A549 (cell line): Measurements from ENCODE around the gene HOXB1. TPM values are rescaled to one million over a fixed set of nuclear protein-coding genes. Genes with fewer than 3 reads are reported as not detected.

Source experiments
- ATAC-seq, 2 experiments: fragments of 200-7000 bp in 1 of 2; fragments of >200 bp in 1 of 2; cut with Nextera tagmentation in 1 of 2; cut with Tn5 transposase in 1 of 2; 3 replicates each; pipeline versions ENCODE4 v1.8.0 to v1.9.1; 2018 to 2020; ENCODE audit warnings: mild to moderate bottlenecking in 1 of 2, moderate library complexity in 1 of 2
- CTCF ChIA-PET: fragments of 300-600 bp; sonication (Branson Sonifier 250); formaldehyde crosslinking; extraction: SDS; loops from one replicate; lab custom pipeline; 2021; ENCODE audit warnings: antibody characterized with exemption, inconsistent platforms; lab: Yijun Ruan, JAX
- POLR2A ChIA-PET: fragments of 350-600 bp; formaldehyde crosslinking; extraction: SDS; loops from one replicate; lab custom pipeline; 2021; ENCODE audit warnings: antibody characterized with exemption, inconsistent platforms; lab: Yijun Ruan, JAX
- DNase-seq, 2 experiments: peaks; one replicate each; pipeline versions ENCODE4 v3.0.0 to v3.0.0-alpha.2; 2011 to 2016; ENCODE audit warnings: low read depth in 1 of 2, low spot score in 1 of 2
- FAIRE-seq: peaks from 2 replicates; lab custom pipeline; 2011; peaks lifted over from hg19 to GRCh38; lab: Jason Lieb, UNC
- H3K27ac ChIP-seq, 2 experiments: fragments of >200 bp; sonication (Bioruptor Twin); formaldehyde crosslinking; 3 replicates each; pipeline ENCODE4 v1.5.1; 2016 to 2017
- H3K4me1 ChIP-seq: fragments of >200 bp; sonication (Bioruptor Twin); formaldehyde crosslinking; 3 replicates; pipeline ENCODE4 v1.6.1; 2016
- H3K4me2 ChIP-seq: fragments of >200 bp; sonication (Bioruptor Twin); formaldehyde crosslinking; 3 replicates; pipeline ENCODE4 v1.6.1; 2016
- H3K4me3 ChIP-seq: fragments of >200 bp; sonication (Bioruptor Twin); formaldehyde crosslinking; 3 replicates; pipeline ENCODE4 v1.5.1; 2016
- H3K9me3 ChIP-seq: fragments of >200 bp; sonication (Bioruptor Twin); formaldehyde crosslinking; 3 replicates; pipeline ENCODE4 v1.6.1; 2016
- ATOH8 ChIP-seq: fragments of 250-450 bp; sonication (Bioruptor Pico); IDR thresholded peaks from 2 replicates; pipeline ENCODE4 v1.5.0; 2020; ENCODE audit warnings: low read depth, mild to moderate bottlenecking, moderate library complexity
- CBX8 ChIP-seq: fragments of 200-600 bp; sonication (generic); IDR thresholded peaks from 2 replicates; pipeline ENCODE4 v1.6.1; 2016
- CEBPB ChIP-seq, 2 experiments: fragments of >200 bp in 1 of 2; sonication (Bioruptor Twin) in 1 of 2; formaldehyde crosslinking in 1 of 2; IDR thresholded peaks; 2 replicates each; pipeline ENCODE4 v1.6.1; 2012 to 2016
- CTCF ChIP-seq: fragments of >200 bp; sonication (Bioruptor Twin); formaldehyde crosslinking; IDR thresholded peaks from 3 replicates; pipeline ENCODE4 v1.5.1; 2016
- FOSB ChIP-seq: fragments of 250-450 bp; sonication (Bioruptor Pico); IDR thresholded peaks from 2 replicates; pipeline ENCODE4 v1.5.0; 2020; ENCODE audit warnings: mild to moderate bottlenecking, moderate library complexity
- FOSL2 ChIP-seq, 2 experiments: fragments of 450-650 bp in 1 of 2; fragments of >200 bp in 1 of 2; sonication (Bioruptor Twin) in 1 of 2; formaldehyde crosslinking; IDR thresholded peaks; 2 replicates each; pipeline versions ENCODE4 v1.5.0 to v1.6.1; 2016 to 2020; ENCODE audit warnings: mild to moderate bottlenecking in 1 of 2, moderate library complexity in 1 of 2
- FOXS1 ChIP-seq: fragments of 250-450 bp; sonication (Bioruptor Pico); IDR thresholded peaks from 2 replicates; pipeline ENCODE4 v1.5.0; 2020; ENCODE audit warnings: mild to moderate bottlenecking, moderate library complexity
- HDAC2 ChIP-seq: fragments of 200-600 bp; sonication (generic); IDR thresholded peaks from 2 replicates; pipeline ENCODE4 v1.6.1; 2016
- HES2 ChIP-seq: fragments of >200 bp; sonication (Bioruptor Twin); formaldehyde crosslinking; IDR thresholded peaks from 2 replicates; pipeline ENCODE4 v1.6.1; 2016
- HOXB5 ChIP-seq: fragments of 250-450 bp; sonication (Bioruptor Pico); IDR thresholded peaks from 2 replicates; pipeline ENCODE4 v1.5.0; 2020; ENCODE audit warnings: mild to moderate bottlenecking, moderate library complexity
- KDM5A ChIP-seq: fragments of 200-600 bp; sonication (generic); IDR thresholded peaks from 2 replicates; pipeline ENCODE4 v1.6.1; 2016; ENCODE audit warnings: antibody characterized with exemption, mild to moderate bottlenecking
- MAFK ChIP-seq: fragments of 450-650 bp; IDR thresholded peaks from 2 replicates; pipeline ENCODE4 v1.6.1; 2014; ENCODE audit not compliant: partially characterized antibody
- MAX ChIP-seq: IDR thresholded peaks from 2 replicates; pipeline ENCODE4 v1.6.1; 2012
- MYC ChIP-seq: IDR thresholded peaks from 2 replicates; pipeline ENCODE4 v1.6.1; 2012; ENCODE audit warnings: mild to moderate bottlenecking, inconsistent platforms, low read length, improper control_type of control experiment, borderline replicate concordance
- NFE2L2 ChIP-seq: fragments of 150-350 bp; conservative IDR thresholded peaks from 2 replicates; pipeline ENCODE4 v1.6.1; 2014; ENCODE audit warnings: low read length
- NPAS2 ChIP-seq: fragments of 250-450 bp; sonication (Bioruptor Pico); IDR thresholded peaks from 2 replicates; pipeline ENCODE4 v1.8.0; 2022; ENCODE audit warnings: mild to moderate bottlenecking, moderate library complexity, borderline replicate concordance
- POLR2A ChIP-seq: IDR thresholded peaks from 2 replicates; pipeline ENCODE4 v1.6.1; 2012; ENCODE audit warnings: mild to moderate bottlenecking, low read length
- RAD21 ChIP-seq, 2 experiments: fragments of >200 bp in 1 of 2; sonication (Bioruptor Twin) in 1 of 2; formaldehyde crosslinking in 1 of 2; IDR thresholded peaks in 1 of 2; conservative IDR thresholded peaks in 1 of 2; 2 replicates in 1 of 2; 3 replicates in 1 of 2; pipeline ENCODE4 v1.6.1; 2012 to 2018; ENCODE audit warnings: inconsistent platforms in 1 of 2
- RFX5 ChIP-seq: fragments of 450-650 bp; IDR thresholded peaks from 2 replicates; pipeline ENCODE4 v1.7.1; 2014; ENCODE audit warnings: antibody characterized with exemption, mild to moderate bottlenecking, moderate library complexity
- RNF2 ChIP-seq: fragments of 200-600 bp; sonication (generic); IDR thresholded peaks from 2 replicates; pipeline ENCODE4 v1.6.1; 2016; ENCODE audit warnings: low read depth, mild to moderate bottlenecking, antibody characterized with exemption, moderate library complexity, borderline replicate concordance
- SMC3 ChIP-seq: fragments of >200 bp; sonication (Bioruptor Twin); formaldehyde crosslinking; IDR thresholded peaks from 3 replicates; pipeline ENCODE4 v1.6.1; 2018; ENCODE audit warnings: inconsistent platforms
- TP53 ChIP-seq: fragments of 250-450 bp; sonication (Bioruptor Pico); IDR thresholded peaks from 2 replicates; pipeline ENCODE4 v1.5.0; 2021; ENCODE audit warnings: mild to moderate bottlenecking, moderate library complexity
- USF2 ChIP-seq: fragments of 450-650 bp; IDR thresholded peaks from 2 replicates; pipeline ENCODE4 v1.6.1; 2014; ENCODE audit warnings: antibody characterized with exemption
- ZC3H11A ChIP-seq: fragments of 450-650 bp; IDR thresholded peaks from 2 replicates; pipeline ENCODE4 v1.6.1; 2014; ENCODE audit warnings: antibody characterized with exemption, mild to moderate bottlenecking
- ZSCAN20 ChIP-seq: fragments of 250-450 bp; sonication (Bioruptor Pico); IDR thresholded peaks from 2 replicates; pipeline ENCODE4 v1.8.0; 2022; ENCODE audit warnings: mild to moderate bottlenecking, moderate library complexity
- WGBS: methylation state at CpG from one replicate; pipeline ENCODE4 v1.1.6; 2017; ENCODE audit errors: missing lambda C conversion rate; 5-methylcytosine and 5-hydroxymethylcytosine counted together
- polyA plus RNA-seq, 4 experiments: library from polyadenylated mRNA; depleted of rRNA in 3 of 4; stranded (reverse); fragments of >200 nt; fragmentation: RNase III in 1 of 4; extraction: RNeasy Plus Mini Kit Qiagen cat#74134 plus additional on column Dnase treatment in 1 of 4; gene quantifications; 2 replicates in 3 of 4; 3 replicates in 1 of 4; pipeline ENCODE4 v1.2.3, GENCODE V29; 2011 to 2017

Gene HOXB1
- polyA plus RNA-seq, 2 of the 4 experiments (the other 2 are of a cell fraction) = not detected

- H3K4me3 ChIP-seq = no peak overlapping the region
- ChIA-PET CTCF (no interaction called here), POLR2A (no interaction called here)
- WGBS = 91% methylated on average over 19 of the region's 19 CpGs
- H3K9me3 ChIP-seq = no peaks in the 10 kb centered on the region
- TF ChIP-seq USF2 = no peak
- no peak for TF ChIP-seq FOSL2 (IDR thresholded peaks at IDR 0.05)
- TF ChIP-seq FOSL2 (CRISPR knock-in tag; IDR thresholded peaks at IDR 0.05) = no peak
- no peak for TF ChIP-seq MAFK
- FAIRE-seq (no peak), ATAC-seq (no peak), DNase-seq (no peak)
- peaks cover 30% of the 10 kb centered on the region for H3K4me1 ChIP-seq
- H3K4me2 ChIP-seq = no peak overlapping the region
- H3K27ac ChIP-seq = no peak overlapping the region
These were observed 20.4 kb upstream of the HOXB1 start for GRCh38 chr17:48551214-48551555.

GRCh38 chr17:48550502-48551213, 19.8 kb upstream of the HOXB1 start:
- CTCF ChIA-PET = no interaction called here
- 94% methylated on average over 69 of the region's 70 CpGs for WGBS
- POLR2A ChIA-PET = no interaction called here
- ATAC-seq (no peak), FAIRE-seq (no peak), DNase-seq (no peak)
- Histone ChIP-seq H3K9me3 (no peaks in the 10 kb centered on the region), H3K4me3 (no peak overlapping the region), H3K27ac (no peak overlapping the region), H3K4me1 (peaks cover 26% of the 10 kb centered on the region), H3K4me2 (no peak overlapping the region)
- TF ChIP-seq MAX (no peak), HDAC2 (no peak), NPAS2 (CRISPR knock-in tag) (no peak), CTCF (0 out of 3 replicates have a peak, but pooled peaks have one; percentile 7), MYC (no peak)

GRCh38 chr17:48549914-48550501, 19.2 kb upstream of the HOXB1 start:
- no peaks in the 10 kb centered on the region for H3K9me3 ChIP-seq
- FAIRE-seq (no peak), ATAC-seq (no peak), DNase-seq (no peak)
- 89% methylated on average over 18 of the region's 18 CpGs for WGBS
- CTCF ChIA-PET = interaction anchor here (1.1 kb wide), 1 partner anchor 57 kb away, joined by 4 read pairs; no protein-coding TSS in a partner anchor
- peaks cover 26% of the 10 kb centered on the region for H3K4me1 ChIP-seq
- H3K27ac ChIP-seq = no peak overlapping the region
- TF ChIP-seq SMC3 (no peak), CBX8 (no peak), HES2 (no peak), ZSCAN20 (CRISPR knock-in tag) (no peak), POLR2A (no peak), RNF2 (no peak), CTCF (no peak), FOXS1 (CRISPR knock-in tag) (no peak), ATOH8 (CRISPR knock-in tag) (no peak), NFE2L2 (no peak), HOXB5 (no peak), RAD21 (conservative IDR thresholded peaks at IDR 0.05 in 1 of 2, IDR thresholded peaks at IDR 0.05 in 1 of 2) (no peak), ZC3H11A (no peak), RFX5 (no peak), KDM5A (no peak), MAFK (no peak), TP53 (CRISPR knock-in tag) (no peak), FOSB (CRISPR knock-in tag) (no peak), USF2 (no peak), CEBPB (IDR thresholded peaks at IDR 0.05) (no peak)
- TF ChIP-seq, all 56 proteins: peak for 0
- POLR2A ChIA-PET = no interaction called here
- H3K4me3 ChIP-seq = no peak overlapping the region
- H3K4me2 ChIP-seq = no peak overlapping the region
